Measurements from ENCODE around the gene ENDOD1. TPM values are rescaled to one million over a fixed set of nuclear protein-coding genes. Genes with fewer than 3 reads are reported as not detected.

ENDOD1 gene
- total RNA-seq, 2 experiments from 2014 or later, result 13.0 to 14.1 TPM

GRCh38 chr11:95121698-95122097 is 32.1 kb downstream of the ENDOD1 start:
- intact Hi-C loops (cut with micrococcal nuclease), result no loop called here
- H3K27ac Mint-ChIP-seq, result no peak overlapping the region
- ATAC-seq, result no peak

GRCh38 chr11:95123556-95123955 is 33.9 kb downstream of the ENDOD1 start:
- Mint-ChIP-seq H3K27ac (no peak overlapping the region), H3K4me1 (ENCODE audit: low read depth) (peaks cover 5% of the 10 kb centered on the region), H3K27me3 (no peaks in the 10 kb centered on the region), H3K9me3 (no peaks in the 10 kb centered on the region), H3K36me3 (ENCODE audit: low read depth) (peaks cover 13% of the 10 kb centered on the region), H3K4me3 (no peak overlapping the region)
- no peak for DNase-seq
- ChIA-PET CTCF (no interaction called here), POLR2A (no interaction called here)
- ATAC-seq, result no peak
- no peak for TF ChIP-seq CTCF (IDR thresholded peaks at IDR 0.05)
- intact Hi-C loops (cut with micrococcal nuclease), result no loop called here

More at GRCh38 chr11:95121698-95122097, 32.1 kb downstream of the ENDOD1 start:
- peaks cover 9% of the 10 kb centered on the region for H3K36me3 Mint-ChIP-seq (ENCODE audit: low read depth)
- ChIA-PET POLR2A (no interaction called here), CTCF (interaction anchor here (0.9 to 1.1 kb wide), 2 partner anchors 28 to 52 kb away, joined by 3 to 4 read pairs; no protein-coding TSS in a partner anchor)
- H3K4me3 Mint-ChIP-seq, result no peak overlapping the region
- peaks cover 7% of the 10 kb centered on the region for H3K4me1 Mint-ChIP-seq (ENCODE audit: low read depth)
- no peaks in the 10 kb centered on the region for H3K27me3 Mint-ChIP-seq
- DNase-seq, result no peak
- H3K9me3 Mint-ChIP-seq, result peaks cover 6% of the 10 kb centered on the region
- TF ChIP-seq CTCF (IDR thresholded peaks at IDR 0.05), result no peak

GRCh38 chr11:95128602-95129001 is 39.0 kb downstream of the ENDOD1 start:
- H3K4me3 Mint-ChIP-seq, result no peak overlapping the region
- ATAC-seq (no peak), DNase-seq (no peak)
- peaks cover 27% of the 10 kb centered on the region for H3K36me3 Mint-ChIP-seq (ENCODE audit: low read depth)
- CTCF ChIA-PET, result no interaction called here
- POLR2A ChIA-PET, result no interaction called here
- no peak for TF ChIP-seq CTCF (IDR thresholded peaks at IDR 0.05)
- no peak overlapping the region for H3K27ac Mint-ChIP-seq
- no peaks in the 10 kb centered on the region for H3K27me3 Mint-ChIP-seq
- no peaks in the 10 kb centered on the region for H3K9me3 Mint-ChIP-seq
- peaks cover 4% of the 10 kb centered on the region for H3K4me1 Mint-ChIP-seq (ENCODE audit: low read depth)
- intact Hi-C loops (cut with micrococcal nuclease), result no loop called here

- Mint-ChIP-seq H3K27me3 (no peaks in the 10 kb centered on the region), H3K27ac (no peak overlapping the region), H3K4me3 (no peak overlapping the region), H3K36me3 (ENCODE audit: low read depth) (peaks cover 21% of the 10 kb centered on the region), H3K4me1 (ENCODE audit: low read depth) (peaks cover 16% of the 10 kb centered on the region), H3K9me3 (no peaks in the 10 kb centered on the region)
- no peak for TF ChIP-seq CTCF (IDR thresholded peaks at IDR 0.05)
- no peak for ATAC-seq
- intact Hi-C loops (cut with micrococcal nuclease), result no loop called here
- no peak for DNase-seq
- CTCF ChIA-PET, result no interaction called here
- POLR2A ChIA-PET, result no interaction called here
Measured at GRCh38 chr11:95132956-95133355, 43.3 kb downstream of the ENDOD1 start.

GRCh38 chr11:95134491-95134890 is 44.8 kb downstream of the ENDOD1 start:
- ChIA-PET CTCF (interaction anchor here (0.6 kb wide), 1 partner anchor 530 kb away, joined by 3 read pairs; no protein-coding TSS in a partner anchor), POLR2A (no interaction called here)
- Mint-ChIP-seq H3K4me1 (ENCODE audit: low read depth) (peaks cover 15% of the 10 kb centered on the region), H3K36me3 (ENCODE audit: low read depth) (peaks cover 9% of the 10 kb centered on the region), H3K4me3 (no peak overlapping the region), H3K27ac (no peak overlapping the region), H3K27me3 (no peaks in the 10 kb centered on the region), H3K9me3 (no peaks in the 10 kb centered on the region)
- no peak for TF ChIP-seq CTCF (IDR thresholded peaks at IDR 0.05)
- no peak for ATAC-seq
- DNase-seq, result no peak
- intact Hi-C loops (cut with micrococcal nuclease), result no loop called here
